ENCODE results near the gene CYGB. TPM values are rescaled to one million over a fixed set of nuclear protein-coding genes. Genes with fewer than 3 reads are reported as not detected.
"Not testable (repeated sequence)": the region's sequence is repeated elsewhere in the genome, so short reads cannot be mapped to it uniquely, and the experiment has no call there.

The CYGB gene
- polyA plus RNA-seq, 1 donor, result 22.7 TPM

GRCh38 chr17:76537288-76537577 lies 276 bp downstream of the CYGB start:
- no peak for DNase-seq

- DNase-seq, result no peak
Measured at GRCh38 chr17:76536511-76537287, 810 bp downstream of the CYGB start.

- no peak for DNase-seq
Measured at GRCh38 chr17:76535788-76536510, 1.6 kb downstream of the CYGB start.

GRCh38 chr17:76534831-76535732 lies 2.4 kb downstream of the CYGB start:
- no peak for DNase-seq

GRCh38 chr17:76533640-76534359 lies 3.7 kb downstream of the CYGB start:
- DNase-seq, result not testable (repeated sequence)

GRCh38 chr17:76532072-76532651 lies 5.3 kb downstream of the CYGB start:
- no peak for DNase-seq

- no peak for DNase-seq
Measured at GRCh38 chr17:76531486-76532038, 5.9 kb downstream of the CYGB start.

- no peak for DNase-seq
Measured at GRCh38 chr17:76530811-76531485, 6.6 kb downstream of the CYGB start.

GRCh38 chr17:76530095-76530723 lies 7.3 kb downstream of the CYGB start:
- peak; percentile 83 for DNase-seq

GRCh38 chr17:76529224-76530094 lies 8.1 kb downstream of the CYGB start:
- peak; percentile 88 for DNase-seq

GRCh38 chr17:76528528-76529223 lies 8.8 kb downstream of the CYGB start:
- DNase-seq, result no peak

GRCh38 chr17:76528156-76528527 lies 9.4 kb downstream of the CYGB start:
- no peak for DNase-seq

GRCh38 chr17:76527430-76528111 lies 9.9 kb downstream of the CYGB start:
- peak; percentile 54 for DNase-seq

GRCh38 chr17:76527016-76527415 lies 10.5 kb downstream of the CYGB start:
- not testable (repeated sequence) for DNase-seq

- not testable (repeated sequence) for DNase-seq
Measured at GRCh38 chr17:76525513-76525833, 12.0 kb downstream of the CYGB start.

GRCh38 chr17:76524598-76525512 lies 12.7 kb downstream of the CYGB start:
- no peak for DNase-seq

Data from hindlimb muscle (tissue), 1 donor.